HG02798 (cell line): ENCODE data around the gene NUDT22.
A peak's percentile ranks its signal among the peaks of the same experiment; 100 is the strongest.

ENCODE experiments used
- ATAC-seq: cut with Tn5 transposase; IDR thresholded peaks from one replicate; pipeline ENCODE4 v1.9.1; 2021; ENCODE audit warnings: mild to moderate bottlenecking; ENCODE audit not compliant: unreplicated experiment, poor library complexity

Gene NUDT22

DNA sequence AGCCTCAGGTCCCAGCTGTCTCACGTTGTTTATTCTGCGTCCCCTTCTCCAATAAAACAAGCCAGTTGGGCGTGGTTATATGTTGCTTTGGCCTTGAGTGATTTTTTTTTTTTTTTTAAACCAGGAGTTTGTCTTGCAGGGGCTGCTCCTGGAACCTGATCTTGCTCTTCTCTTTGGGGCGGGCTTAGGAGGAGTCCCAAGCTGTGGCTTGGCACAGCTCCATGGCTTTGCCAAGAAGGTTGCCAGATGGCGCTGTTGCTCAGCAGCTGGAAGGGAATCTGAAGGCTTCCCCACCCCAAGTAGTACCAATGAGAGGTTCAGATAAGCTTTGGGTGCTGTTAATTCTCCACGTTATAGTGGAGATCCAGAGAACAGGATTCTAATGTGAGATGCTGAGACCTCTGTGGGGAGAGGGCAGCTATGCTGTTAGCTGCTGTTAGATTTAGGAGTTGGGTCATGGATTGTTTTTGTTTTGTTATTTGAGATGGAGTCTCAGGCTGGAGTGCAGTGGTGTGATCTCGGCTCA, 21.5 kb upstream of the NUDT22 start:
- ATAC-seq = no peak

DNA sequence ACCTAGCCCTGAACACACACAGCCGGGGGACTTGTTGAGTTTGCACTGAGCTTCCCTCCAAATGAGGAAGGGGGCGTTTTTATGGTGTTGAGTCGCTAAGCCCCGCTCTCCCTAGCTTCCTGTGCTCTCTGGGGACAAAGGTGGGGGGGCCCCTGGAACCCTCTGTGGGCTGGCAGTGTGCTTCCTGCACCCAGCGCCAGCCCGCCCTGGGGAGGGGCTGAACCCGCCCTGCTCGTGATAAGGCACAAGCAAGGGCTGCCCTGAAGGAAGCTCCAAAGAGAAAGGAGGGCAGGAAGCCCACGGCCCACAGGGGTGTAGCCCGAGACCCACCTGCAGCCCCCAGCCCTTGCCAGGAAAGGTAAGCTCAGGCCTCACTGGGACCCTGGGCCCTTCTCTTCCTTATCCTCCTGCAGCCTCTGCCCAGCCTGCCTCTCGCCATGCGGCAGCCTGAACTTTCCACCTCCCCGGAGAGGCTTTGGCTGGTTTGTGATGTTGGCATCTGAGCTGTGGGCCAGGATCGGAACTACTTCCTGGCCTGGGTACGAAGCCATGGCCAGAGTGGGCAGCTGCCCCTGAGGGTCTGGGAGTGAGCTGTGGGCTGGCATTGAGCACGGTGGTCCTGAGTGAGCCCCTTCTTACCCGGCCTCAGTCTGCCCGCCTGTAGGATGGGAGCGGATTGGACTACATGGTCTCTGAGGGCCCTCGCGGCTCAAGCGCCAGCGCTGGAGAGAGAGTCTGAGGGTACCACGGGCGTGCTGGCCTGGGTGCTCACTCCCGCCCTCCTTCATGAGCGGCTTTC, 19.4 kb upstream of the NUDT22 start, which contains the start of gene FERMT3:
FERMT3 (plus strand) TSS at position 265 of the 799 bp plus-strand sequence. CDS start 644 bp downstream, outside the sequence.
- ATAC-seq = peak; percentile 5

DNA sequence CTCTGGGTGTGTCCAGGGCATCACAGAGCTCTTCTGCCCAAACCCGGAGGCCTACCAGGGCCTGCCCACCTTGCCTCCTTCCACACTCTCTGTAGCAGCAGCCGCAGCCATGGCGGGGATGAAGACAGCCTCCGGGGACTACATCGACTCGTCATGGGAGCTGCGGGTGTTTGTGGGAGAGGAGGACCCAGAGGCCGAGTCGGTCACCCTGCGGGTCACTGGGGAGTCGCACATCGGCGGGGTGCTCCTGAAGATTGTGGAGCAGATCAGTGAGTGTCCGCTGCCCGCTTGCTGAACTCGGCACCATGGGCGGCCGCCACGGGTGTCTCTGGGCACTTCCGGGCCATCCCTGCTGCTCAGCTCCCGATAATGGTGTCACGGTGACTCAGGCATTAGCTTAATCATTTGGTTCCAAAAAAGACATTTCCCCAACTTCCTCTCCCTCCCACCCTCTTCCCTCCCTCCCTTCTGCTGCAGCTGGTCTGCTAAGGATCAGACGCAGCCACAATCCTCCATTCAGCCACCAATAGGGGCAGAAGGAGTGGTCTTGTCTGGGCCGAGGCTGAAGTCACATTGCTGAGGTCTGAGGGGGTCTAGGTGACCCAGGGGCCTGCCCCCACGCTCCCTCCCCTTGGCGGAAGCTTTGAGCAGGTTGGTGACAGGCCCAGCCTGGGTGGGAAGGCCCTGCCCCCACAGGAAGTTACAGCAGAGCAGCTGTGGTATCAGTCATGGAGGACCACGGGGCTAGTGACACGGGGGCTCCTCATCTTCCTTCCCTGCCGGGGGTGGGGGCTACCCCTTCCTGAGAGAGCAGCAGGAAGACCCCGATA, 18.6 kb upstream of the NUDT22 start:
- peak; percentile 53 for ATAC-seq

DNA sequence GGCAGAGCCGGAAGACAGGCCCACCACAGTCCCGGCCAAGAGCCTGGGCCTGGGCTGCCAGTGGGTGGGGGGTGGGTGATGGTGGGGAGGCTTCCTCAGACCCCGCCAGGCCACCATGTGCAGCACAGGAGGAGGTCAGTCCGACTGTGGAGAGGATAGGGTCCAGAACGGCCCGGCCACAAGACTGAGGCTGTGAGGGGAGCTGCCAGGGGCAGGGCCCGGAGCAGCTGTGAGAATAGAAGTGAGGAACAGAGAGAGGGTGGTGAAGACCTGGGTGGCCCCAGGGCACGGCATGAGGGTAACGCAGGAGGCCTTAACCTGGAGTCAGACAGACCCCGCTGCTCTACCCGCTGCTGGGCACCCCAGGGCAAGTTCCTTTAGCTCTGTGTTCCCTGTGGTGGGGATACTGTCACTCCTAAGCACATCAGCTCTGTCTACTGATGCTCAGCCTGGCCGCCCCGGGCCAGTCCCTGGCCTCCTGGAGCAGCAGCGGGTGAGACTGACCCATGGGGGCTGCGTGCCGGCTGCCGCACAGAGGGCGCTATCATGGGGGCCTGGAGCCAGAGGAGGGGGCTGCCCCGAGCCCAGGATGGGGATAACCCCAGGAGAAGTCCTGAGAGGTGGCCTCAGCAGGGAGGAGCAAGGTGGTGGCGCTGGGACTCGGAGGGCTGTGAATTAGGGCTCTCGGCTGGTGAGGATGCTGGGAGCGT, 17.8 kb upstream of the NUDT22 start:
- ATAC-seq = no peak

DNA sequence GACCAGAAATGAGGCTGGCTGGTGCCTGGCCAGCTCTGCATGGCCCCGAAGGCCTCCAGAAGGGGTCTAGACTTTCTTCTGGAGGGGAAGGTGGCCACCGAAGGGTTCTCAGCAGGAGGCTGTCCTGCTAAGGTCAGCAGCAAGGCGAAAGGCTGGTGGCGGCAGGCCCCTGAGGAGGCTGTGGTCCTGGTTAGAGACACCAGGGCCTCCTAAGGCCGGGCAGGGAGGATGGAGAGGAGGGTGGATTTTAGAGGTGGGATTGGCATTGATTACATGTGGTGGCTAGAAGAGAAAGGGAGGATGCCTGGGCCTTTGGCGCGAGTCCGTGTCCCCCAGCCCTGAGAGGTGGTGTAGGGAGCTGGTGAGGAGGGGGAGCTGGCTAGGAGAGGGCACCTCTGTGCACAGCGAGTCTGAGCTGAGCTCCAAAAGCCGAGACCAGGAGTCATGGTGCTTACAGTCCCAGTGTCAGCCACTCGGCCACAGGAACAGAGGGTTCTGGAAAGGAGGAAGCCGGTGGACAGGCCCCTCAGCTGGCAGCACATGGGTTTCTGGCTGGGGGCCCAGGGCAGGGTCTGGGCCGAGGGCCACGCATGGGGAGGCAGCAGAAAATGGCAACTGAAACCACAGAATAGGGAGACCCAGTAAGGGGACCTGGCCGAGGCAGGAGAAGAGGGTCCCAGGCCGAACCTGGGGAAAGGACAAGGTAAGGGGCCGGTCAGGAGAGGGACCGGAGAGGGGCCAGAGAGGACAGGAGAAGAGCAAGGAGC, 17.1 kb upstream of the NUDT22 start:
- no peak for ATAC-seq

DNA sequence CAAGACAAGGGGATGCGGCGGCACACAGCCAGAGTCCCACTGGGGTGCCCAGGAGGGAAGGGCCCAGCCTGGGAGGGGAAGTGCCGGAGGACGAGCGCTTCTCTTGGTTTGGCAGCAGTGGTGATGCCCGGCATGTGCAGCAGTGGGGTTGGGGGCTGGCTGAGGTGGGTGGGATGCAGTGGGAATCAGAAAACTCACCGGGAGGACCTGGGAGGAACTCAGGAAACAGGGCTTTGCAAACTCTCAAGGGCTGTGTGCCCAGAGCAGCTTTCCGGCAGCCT, 16.6 kb upstream of the NUDT22 start:
- ATAC-seq = no peak

DNA sequence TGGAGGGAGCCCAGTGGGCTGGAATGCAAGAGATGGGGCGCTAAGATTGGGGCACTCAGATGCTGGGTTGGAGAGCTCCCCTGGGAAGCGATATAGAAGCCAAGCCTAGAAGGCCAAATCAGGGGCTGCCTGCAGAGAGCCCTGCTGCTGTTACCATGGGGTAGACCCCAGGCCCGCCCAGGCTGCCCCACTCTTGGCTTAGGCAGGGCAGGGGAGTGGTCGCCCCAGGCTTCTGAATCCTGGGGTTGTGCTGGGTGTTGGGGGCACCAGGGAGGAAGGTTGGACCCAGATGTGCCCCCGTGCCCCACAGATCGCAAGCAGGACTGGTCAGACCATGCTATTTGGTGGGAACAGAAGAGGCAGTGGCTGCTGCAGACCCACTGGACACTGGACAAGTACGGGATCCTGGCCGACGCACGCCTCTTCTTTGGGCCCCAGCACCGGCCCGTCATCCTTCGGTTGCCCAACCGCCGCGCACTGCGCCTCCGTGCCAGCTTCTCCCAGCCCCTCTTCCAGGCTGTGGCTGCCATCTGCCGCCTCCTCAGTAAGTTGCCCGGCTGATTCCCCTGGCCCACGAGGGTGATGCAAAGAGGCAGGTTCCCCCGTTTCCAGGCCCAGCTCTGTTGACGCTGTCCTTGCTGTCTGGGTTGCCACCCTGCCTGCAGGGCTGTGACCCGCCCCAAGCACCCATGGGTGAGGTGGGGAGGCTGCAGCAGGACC, 15.6 kb upstream of the NUDT22 start:
- ATAC-seq = no peak

DNA sequence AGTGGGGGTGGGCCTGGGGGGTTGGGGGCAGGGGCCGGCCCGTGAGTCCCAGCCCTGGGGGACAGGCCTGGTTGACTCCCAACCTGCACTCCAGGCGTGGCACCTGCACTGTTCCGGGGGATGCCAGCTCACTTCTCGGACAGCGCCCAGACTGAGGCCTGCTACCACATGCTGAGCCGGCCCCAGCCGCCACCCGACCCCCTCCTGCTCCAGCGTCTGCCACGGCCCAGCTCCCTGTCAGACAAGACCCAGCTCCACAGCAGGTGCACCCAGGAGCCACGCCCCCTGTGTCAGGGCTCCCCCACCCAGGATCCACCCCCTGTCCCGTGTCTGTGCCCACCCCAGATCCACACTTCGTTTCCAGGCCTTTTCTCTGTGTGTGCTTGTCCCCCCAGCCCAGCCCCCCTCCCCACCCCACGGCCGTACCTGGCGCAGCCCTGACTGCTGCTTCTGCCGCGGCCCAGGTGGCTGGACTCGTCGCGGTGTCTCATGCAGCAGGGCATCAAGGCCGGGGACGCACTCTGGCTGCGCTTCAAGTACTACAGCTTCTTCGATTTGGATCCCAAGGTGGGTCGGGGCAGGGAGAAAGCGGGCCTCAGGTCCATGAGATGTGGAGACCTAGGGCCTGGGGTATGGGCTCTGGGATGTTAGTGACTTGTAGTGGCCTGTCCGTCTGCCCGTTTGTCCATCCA, 14.7 kb upstream of the NUDT22 start:
- no peak for ATAC-seq

GRCh38 chr11:64216879-64217278, 9.2 kb upstream of the NUDT22 start:
- no peak for ATAC-seq

DNA sequence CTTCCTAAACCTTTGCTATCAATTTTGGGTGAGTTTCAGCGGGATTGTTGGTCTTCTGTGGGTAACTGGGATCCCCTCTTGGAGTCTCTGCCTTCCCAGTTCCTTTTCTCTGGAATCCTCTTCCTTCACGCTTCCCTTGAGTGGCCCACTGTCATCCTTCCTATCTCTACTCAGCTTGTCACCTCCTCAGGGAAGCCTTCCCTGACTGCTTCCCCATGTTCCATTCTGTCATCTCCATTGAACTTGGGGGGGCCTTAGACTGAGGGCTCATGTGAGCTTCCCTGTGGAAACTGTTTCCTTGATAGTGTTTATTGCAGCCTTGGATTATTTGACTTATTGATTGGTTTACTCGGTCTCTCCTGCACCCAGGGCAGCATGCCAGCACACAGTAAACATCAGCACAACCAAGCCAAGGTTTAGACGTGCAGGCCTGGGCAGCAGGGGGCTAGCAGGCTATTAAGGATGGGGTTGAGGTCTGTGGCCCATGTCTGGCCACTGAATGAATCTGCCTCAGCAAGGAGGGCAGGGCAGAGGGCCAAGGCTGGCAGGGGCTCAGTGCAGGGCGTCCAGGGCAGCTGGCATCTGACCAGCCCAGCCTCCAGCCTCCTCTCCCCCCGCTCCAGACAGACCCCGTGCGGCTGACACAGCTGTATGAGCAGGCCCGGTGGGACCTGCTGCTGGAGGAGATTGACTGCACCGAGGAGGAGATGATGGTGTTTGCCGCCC, 7.3 kb upstream of the NUDT22 start:
- no peak for ATAC-seq

- no peak for ATAC-seq
Observed at GRCh38 chr11:64219354-64219684, 6.8 kb upstream of the NUDT22 start.

GRCh38 chr11:64219755-64220154, 6.3 kb upstream of the NUDT22 start:
- ATAC-seq = no peak

GRCh38 chr11:64220271-64220670, 5.8 kb upstream of the NUDT22 start:
- ATAC-seq = no peak

DNA sequence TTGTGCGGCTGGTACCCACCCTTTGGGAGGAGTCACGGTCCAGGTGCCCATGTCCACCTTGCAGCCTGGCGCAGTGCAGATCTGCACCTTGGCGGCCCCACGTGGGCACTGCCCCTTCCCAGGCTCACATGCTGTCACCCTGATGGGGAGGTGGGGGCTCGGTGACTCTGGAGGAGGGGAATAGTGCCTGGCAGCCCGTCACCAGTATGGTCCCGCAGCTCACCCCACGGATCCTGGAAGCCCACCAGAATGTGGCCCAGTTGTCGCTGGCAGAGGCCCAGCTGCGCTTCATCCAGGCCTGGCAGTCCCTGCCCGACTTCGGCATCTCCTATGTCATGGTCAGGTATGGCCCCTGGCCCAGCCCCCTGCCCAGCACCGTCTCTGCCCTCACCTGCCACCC, 5.3 kb upstream of the NUDT22 start:
- no peak for ATAC-seq

GRCh38 chr11:64222651-64223000, 3.4 kb upstream of the NUDT22 start:
- ATAC-seq = no peak

DNA sequence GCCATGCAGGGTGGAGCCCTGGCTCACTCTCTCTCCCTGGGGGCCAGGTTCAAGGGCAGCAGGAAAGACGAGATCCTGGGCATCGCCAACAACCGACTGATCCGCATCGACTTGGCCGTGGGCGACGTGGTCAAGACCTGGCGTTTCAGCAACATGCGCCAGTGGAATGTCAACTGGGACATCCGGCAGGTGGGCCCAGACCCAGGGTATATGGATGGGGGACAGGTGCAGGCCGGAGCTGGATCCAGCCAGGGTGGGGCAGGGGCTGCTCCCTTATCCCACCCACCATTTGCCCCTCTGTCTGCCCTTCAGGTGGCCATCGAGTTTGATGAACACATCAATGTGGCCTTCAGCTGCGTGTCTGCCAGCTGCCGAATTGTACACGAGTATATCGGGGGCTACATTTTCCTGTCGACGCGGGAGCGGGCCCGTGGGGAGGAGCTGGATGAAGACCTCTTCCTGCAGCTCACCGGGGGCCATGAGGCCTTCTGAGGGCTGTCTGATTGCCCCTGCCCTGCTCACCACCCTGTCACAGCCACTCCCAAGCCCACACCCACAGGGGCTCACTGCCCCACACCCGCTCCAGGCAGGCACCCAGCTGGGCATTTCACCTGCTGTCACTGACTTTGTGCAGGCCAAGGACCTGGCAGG, 2.9 kb upstream of the NUDT22 start:
- ATAC-seq = no peak

DNA sequence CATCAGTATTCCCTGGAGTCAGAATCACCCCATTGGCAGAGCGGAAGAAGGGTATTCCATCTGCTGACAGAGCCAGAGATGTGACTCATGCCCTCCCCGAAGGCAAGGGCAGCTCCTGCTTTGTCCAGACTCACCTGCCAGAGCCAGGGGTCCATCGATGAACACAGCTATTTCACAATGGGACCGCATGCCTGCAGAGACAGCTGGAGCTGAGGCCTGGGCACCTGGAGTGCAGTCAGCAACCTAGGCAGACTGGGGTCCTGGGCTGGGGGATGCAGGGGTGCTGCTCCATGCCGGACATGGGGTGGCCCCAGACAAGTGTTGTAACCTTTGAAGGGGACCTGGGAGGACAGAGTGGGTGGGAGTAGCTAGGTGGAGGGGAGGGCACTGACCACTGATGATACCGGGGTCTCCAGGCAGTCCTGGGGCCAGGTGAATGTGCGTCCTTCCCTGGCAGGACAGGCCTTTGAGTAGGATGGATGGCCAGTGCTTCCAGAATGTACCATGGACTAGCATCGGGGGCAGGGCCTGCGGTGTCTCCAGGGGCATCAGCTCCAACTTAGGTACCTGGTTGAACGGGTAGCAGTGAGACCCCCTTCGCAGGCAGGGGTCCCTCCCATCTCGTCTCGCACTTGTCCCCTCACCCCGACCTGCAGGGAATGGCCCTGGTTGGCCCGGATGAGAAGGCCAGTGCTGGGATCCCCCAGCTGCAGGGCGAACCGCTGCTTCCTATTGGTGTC, 1.8 kb upstream of the NUDT22 start:
- ATAC-seq = no peak
